GM12875 (cell line): ENCODE measurements around the gene GZMM.

ENCODE experiments used
- H3K4me3 ChIP-seq: one replicate; pipeline ENCODE4 v1.5.1; 2011; ENCODE audit warnings: low read depth, low read length, control low read depth
- TF ChIP-seq, protein P1 (sequence below): IDR thresholded peaks from 2 replicates; pipeline ENCODE4 v1.5.1; 2011; ENCODE audit warnings: low read depth, mild to moderate bottlenecking, control low read depth, inconsistent platforms, low read length, moderate library complexity, borderline replicate concordance; ENCODE audit not compliant: insufficient read depth

Gene GZMM

DNA sequence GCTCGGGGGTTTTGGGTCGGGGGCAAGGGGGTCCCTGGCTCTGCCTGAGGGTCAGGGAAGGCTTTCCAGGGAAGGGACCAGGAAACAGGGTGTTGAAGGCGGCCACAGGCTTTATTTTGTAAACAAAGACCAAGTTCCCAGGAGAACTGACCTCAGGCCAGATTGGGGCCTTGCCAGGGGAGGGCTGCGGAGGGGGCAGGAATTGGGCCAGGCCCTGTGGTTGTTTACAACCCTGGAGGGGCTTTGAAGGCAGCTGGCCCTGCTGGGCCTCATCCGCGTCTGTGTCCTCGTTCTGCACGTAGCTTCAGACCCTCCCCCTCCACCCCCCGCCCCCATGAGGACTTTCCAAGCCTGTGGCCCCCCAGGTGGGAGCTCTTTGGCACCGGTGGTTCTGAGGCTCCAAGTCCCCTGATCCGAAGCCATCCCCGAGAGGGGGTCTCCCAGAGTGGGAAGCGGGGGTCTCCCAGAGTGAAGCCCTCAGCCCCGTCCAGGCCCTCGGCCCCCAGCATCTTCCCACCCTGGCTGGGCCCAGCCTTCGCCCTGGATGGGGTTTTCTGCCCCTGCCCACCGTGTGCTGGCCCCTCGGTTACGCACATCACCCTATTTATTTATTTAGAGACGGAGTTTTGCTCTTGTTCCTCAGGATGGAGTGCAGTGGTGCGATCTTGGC is 15.1 kb downstream of the GZMM start:
- no peak overlapping the region for H3K4me3 ChIP-seq
- TF ChIP-seq, protein P1, sequence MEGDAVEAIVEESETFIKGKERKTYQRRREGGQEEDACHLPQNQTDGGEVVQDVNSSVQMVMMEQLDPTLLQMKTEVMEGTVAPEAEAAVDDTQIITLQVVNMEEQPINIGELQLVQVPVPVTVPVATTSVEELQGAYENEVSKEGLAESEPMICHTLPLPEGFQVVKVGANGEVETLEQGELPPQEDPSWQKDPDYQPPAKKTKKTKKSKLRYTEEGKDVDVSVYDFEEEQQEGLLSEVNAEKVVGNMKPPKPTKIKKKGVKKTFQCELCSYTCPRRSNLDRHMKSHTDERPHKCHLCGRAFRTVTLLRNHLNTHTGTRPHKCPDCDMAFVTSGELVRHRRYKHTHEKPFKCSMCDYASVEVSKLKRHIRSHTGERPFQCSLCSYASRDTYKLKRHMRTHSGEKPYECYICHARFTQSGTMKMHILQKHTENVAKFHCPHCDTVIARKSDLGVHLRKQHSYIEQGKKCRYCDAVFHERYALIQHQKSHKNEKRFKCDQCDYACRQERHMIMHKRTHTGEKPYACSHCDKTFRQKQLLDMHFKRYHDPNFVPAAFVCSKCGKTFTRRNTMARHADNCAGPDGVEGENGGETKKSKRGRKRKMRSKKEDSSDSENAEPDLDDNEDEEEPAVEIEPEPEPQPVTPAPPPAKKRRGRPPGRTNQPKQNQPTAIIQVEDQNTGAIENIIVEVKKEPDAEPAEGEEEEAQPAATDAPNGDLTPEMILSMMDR = no peak

DNA sequence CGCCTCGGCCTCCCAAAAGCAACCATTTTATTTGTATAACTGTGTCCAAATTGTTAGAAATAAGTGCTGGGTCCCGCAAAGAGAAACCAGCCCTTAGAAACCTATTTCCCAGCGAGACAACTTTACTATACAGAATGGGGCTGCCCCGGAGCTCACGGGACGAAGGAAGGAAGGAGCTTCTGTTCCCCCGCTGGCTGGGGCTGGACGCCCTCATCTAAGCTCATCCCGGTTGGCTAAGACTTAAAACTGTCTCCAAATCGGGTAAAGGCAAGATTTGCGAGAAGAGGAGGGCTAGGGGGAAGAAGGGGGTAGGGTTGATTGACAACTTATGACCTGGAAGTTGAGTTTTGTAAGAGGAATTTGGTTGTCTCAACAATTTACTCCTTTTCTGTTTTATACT is 16.3 kb downstream of the GZMM start:
- H3K4me3 ChIP-seq = no peak overlapping the region
- TF ChIP-seq, protein P1 = no peak

DNA sequence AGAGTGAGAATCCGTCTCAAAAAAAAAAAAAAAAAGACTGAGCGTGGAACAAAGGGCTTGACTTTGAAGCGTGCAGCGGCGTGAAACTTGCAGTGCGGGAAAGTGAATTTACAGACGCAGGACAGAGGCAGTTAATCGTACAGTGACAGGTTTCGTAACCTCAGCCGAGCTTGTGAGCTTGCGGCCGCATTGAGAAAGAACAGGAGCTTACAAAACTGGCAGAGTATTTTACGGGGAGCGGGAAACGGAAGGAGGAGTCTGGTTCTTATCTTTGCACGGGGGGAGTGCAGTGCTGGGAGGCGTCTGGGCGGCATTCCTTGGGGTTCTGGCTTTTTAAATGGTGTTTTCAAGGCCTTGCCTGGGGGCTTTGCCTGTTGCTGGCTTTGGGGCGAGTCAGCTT is 22.6 kb downstream of the GZMM start:
- no peak overlapping the region for H3K4me3 ChIP-seq
- TF ChIP-seq, protein P1 = no peak

DNA sequence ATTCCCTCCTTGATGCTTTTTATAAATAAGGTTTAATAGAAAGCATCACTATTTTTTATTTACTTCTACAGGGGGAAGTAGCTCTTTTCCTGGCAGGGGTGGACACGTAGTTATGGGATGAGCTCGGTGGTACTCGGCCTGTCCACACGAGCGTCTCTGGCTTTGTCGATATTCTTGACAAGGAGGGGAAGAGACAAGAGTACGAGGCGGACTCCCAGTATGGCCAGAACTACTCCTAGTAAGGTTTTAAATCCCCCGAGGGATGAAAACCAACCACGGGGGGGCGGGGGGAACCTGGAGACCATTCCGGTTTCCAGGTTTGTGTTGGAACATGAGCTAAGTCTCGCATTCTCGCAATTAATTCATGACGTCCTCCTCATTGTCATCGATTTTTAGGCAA is 23.0 kb downstream of the GZMM start:
- TF ChIP-seq, protein P1 = no peak
- no peak overlapping the region for H3K4me3 ChIP-seq

DNA sequence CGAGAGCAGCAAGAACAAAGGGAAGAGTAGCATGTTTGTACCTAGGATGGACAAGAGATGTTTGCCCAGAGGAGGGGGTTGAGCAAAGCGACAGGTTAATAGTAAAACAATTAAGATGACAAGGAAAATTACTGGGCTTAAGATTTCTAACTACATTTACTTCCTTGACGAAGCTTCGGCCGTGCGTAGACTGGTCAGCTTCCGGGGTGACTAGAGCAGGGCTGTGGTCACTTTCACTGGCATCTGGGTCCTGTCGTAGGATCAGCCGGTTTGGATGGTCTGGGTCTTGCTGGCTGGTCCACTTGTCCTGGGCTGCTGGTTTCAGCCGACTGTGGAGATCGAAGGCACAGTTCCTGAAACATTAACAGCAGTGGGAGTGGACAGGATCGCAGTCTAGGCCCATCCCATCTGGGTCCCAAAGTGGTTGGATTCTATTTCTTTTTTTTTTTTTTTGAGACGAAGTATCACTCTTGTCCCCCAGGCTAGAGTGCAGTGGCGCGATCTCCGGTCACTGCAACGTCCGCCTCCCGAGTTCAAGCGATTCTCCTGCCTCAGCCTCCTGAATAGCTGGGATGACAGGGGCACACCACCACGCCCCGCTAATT is 23.5 kb downstream of the GZMM start:
- TF ChIP-seq, protein P1 = no peak

DNA sequence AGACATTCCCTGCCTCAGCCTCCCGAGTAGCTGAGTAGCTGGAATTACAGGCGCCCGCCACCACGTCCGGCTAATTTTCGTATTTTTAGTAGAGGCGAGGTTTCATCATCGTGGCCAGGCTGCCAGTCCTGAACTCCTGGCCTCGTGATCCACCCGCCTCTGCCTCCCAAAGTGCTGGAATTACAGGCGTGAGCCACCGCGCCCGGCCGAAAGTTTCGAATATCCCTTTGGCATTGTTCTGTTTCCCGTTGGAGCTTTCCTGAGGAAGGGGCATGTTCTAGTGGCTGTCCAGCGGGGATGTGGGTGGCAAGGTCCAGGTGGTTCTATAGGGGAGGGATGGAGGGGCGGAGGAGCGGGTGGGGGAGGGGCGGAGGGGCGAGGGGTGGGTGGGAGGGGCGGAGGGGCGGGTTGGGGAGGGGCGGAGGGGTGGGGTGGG is 26.4 kb downstream of the GZMM start:
- no peak overlapping the region for H3K4me3 ChIP-seq
- TF ChIP-seq, protein P1 = no peak

More for the DNA sequence above, 23.5 kb downstream of the GZMM start:
- no peak overlapping the region for H3K4me3 ChIP-seq
